ENCODE data around the gene CLEC2B. TPM values are rescaled to one million over a fixed set of nuclear protein-coding genes. Genes with fewer than 3 reads are reported as not detected.
A peak's percentile ranks its signal among the peaks of the same experiment; 100 is the strongest.

CLEC2B gene
- total RNA-seq, 1 donor from 2014 or later, result 26.4 TPM

GRCh38 chr12:9870286-9870866, 1.2 kb upstream of the CLEC2B start:
- peak; percentile 54 to 57 for DNase-seq (ENCODE audit: low read depth in 2 of 2)

- DNase-seq (ENCODE audit: low read depth in 2 of 2), result no peak
These were observed 225 bp downstream of the CLEC2B start for GRCh38 chr12:9868951-9869306.

GRCh38 chr12:9868311-9868801, 798 bp downstream of the CLEC2B start:
- DNase-seq (ENCODE audit: low read depth in 2 of 2), result peak; percentile 35 to 52

- peak; percentile 39 to 50 for DNase-seq (ENCODE audit: low read depth in 2 of 2)
These were observed 1.6 kb downstream of the CLEC2B start for GRCh38 chr12:9867531-9867930.

GRCh38 chr12:9866860-9867269, 2.3 kb downstream of the CLEC2B start:
- peak in 1 of 2 donors; percentile 50 for DNase-seq (ENCODE audit: low read depth in 2 of 2)

GRCh38 chr12:9864913-9865675, 4.1 kb downstream of the CLEC2B start:
- DNase-seq (ENCODE audit: low read depth in 2 of 2), result peak in 1 of 2 donors; percentile 32

- no peak for DNase-seq (ENCODE audit: low read depth in 2 of 2)
These were observed 11.0 kb downstream of the CLEC2B start for GRCh38 chr12:9858135-9858534.

GRCh38 chr12:9856894-9857293, 12.3 kb downstream of the CLEC2B start:
- DNase-seq (ENCODE audit: low read depth in 2 of 2), result no peak

- DNase-seq (ENCODE audit: low read depth in 2 of 2), result no peak
These were observed 13.0 kb downstream of the CLEC2B start for GRCh38 chr12:9856151-9856550.

GRCh38 chr12:9851927-9852326, 17.2 kb downstream of the CLEC2B start:
- DNase-seq (ENCODE audit: low read depth in 2 of 2), result no peak

- no peak for DNase-seq (ENCODE audit: low read depth in 2 of 2)
These were observed 18.1 kb downstream of the CLEC2B start for GRCh38 chr12:9851050-9851449.

GRCh38 chr12:9848899-9849298, 20.3 kb downstream of the CLEC2B start:
- no peak for DNase-seq (ENCODE audit: low read depth in 2 of 2)

- no peak for DNase-seq (ENCODE audit: low read depth in 2 of 2)
These were observed 25.7 kb downstream of the CLEC2B start for GRCh38 chr12:9843407-9843806.

- no peak for DNase-seq (ENCODE audit: low read depth in 2 of 2)
These were observed 37.4 kb downstream of the CLEC2B start for GRCh38 chr12:9831720-9832119.

GRCh38 chr12:9829982-9830381, 39.2 kb downstream of the CLEC2B start:
- no peak for DNase-seq (ENCODE audit: low read depth in 2 of 2)

- no peak for DNase-seq (ENCODE audit: low read depth in 2 of 2)
These were observed 39.7 kb downstream of the CLEC2B start for GRCh38 chr12:9829483-9829882.

- no peak for DNase-seq (ENCODE audit: low read depth in 2 of 2)
These were observed 41.8 kb downstream of the CLEC2B start, which contains the start of gene KLRF1 for GRCh38 chr12:9827209-9827888. TSS of gene KLRF1 (plus strand) at chr12:9827481. CDS start at chr12:9827545, 64 bp downstream.

GRCh38 chr12:9820281-9820930, 48.7 kb downstream of the CLEC2B start:
- DNase-seq (ENCODE audit: low read depth in 2 of 2), result no peak

- peak; percentile 74 for DNase-seq (ENCODE audit: low read depth in 2 of 2)
These were observed 55.0 kb downstream of the CLEC2B start for GRCh38 chr12:9813821-9814798.

GRCh38 chr12:9811621-9812020, 57.5 kb downstream of the CLEC2B start:
- DNase-seq (ENCODE audit: low read depth in 2 of 2), result no peak

GRCh38 chr12:9810671-9811070, 58.5 kb downstream of the CLEC2B start:
- DNase-seq (ENCODE audit: low read depth in 2 of 2), result no peak
